Panc1 (cell line): Measurements from ENCODE around the gene ANO6.

Source experiments
- CTCF ChIP-seq: fragments of 450-650 bp; IDR thresholded peaks from 2 replicates; pipeline ENCODE4 v1.5.1; 2017; ENCODE audit warnings: mild to moderate bottlenecking
- POLR2AphosphoS5 ChIP-seq: IDR thresholded peaks from 2 replicates; pipeline ENCODE4 v1.6.1; 2012; ENCODE audit warnings: mild to moderate bottlenecking, low read depth, low read length, moderate library complexity
- SIN3A ChIP-seq: IDR thresholded peaks from 2 replicates; pipeline ENCODE4 v1.6.1; 2012; ENCODE audit warnings: low read depth, mild to moderate bottlenecking, low read length, moderate library complexity, borderline replicate concordance; ENCODE audit not compliant: insufficient read depth
- TCF7L2 ChIP-seq: IDR thresholded peaks from 2 replicates; pipeline ENCODE4 v1.6.1; 2011; ENCODE audit warnings: mild to moderate bottlenecking, low read depth, low read length, inconsistent platforms

GRCh38 chr12:45260104-45260815, 44.4 kb downstream of the ANO6 start:
- no peak for TF ChIP-seq CTCF
- peak; percentile 58; the same call in 1 of the 2 replicates for TF ChIP-seq POLR2AphosphoS5
- TF ChIP-seq TCF7L2: peak; percentile 86; the same call in 1 of the 2 replicates
- no peak for TF ChIP-seq SIN3A
